ENCODE measurements around the gene RTL10. TPM values are rescaled to one million over a fixed set of nuclear protein-coding genes. Genes with fewer than 3 reads are reported as not detected.

The RTL10 gene
- total RNA-seq, 2 donors from 2014 or later, result 20.6 to 22.2 TPM

DNA sequence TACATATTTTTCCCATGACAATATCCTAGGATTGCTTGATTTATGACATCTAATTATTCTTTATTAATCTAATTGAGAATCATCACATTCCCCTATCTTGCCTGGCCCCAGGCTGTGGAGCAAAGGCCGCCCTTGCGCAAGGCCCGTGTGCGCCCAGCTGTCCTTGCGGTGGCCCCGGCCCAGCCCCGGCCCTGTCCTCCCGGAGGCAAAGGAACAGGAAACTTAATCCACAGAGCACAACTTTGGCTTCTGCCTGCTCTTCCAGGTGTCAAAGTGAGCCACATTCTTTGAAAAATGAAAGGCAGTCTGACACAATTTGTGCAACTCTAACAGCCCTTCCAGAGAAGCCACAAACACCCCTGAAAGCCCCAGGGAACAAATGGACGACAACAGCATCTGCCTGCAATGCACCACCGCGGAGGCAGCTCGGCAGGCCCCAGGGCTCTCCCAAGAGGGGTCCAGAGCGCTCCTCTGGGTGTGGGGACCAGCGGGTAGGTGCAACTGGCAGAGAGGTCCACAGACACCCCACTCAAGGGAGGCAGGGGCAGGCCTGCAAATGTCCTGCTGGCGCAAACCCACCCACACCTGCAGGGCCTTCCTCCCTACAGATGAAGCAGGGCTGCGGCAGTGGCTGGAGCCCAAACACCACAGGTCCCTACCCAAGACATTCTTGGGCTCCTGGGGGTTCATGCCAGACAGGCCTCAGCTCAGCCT is 30.3 kb downstream of the RTL10 start:
- H3K36me3 Mint-ChIP-seq (ENCODE audit: low read depth), result peaks cover 6% of the 10 kb centered on the region
- TF ChIP-seq, protein P1, sequence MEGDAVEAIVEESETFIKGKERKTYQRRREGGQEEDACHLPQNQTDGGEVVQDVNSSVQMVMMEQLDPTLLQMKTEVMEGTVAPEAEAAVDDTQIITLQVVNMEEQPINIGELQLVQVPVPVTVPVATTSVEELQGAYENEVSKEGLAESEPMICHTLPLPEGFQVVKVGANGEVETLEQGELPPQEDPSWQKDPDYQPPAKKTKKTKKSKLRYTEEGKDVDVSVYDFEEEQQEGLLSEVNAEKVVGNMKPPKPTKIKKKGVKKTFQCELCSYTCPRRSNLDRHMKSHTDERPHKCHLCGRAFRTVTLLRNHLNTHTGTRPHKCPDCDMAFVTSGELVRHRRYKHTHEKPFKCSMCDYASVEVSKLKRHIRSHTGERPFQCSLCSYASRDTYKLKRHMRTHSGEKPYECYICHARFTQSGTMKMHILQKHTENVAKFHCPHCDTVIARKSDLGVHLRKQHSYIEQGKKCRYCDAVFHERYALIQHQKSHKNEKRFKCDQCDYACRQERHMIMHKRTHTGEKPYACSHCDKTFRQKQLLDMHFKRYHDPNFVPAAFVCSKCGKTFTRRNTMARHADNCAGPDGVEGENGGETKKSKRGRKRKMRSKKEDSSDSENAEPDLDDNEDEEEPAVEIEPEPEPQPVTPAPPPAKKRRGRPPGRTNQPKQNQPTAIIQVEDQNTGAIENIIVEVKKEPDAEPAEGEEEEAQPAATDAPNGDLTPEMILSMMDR (conservative IDR thresholded peaks at IDR 0.05), result no peak
- no peaks in the 10 kb centered on the region for H3K36me3 ChIP-seq (ENCODE audit: control insufficient read depth, insufficient read depth, low read length)
- no peaks in the 10 kb centered on the region for H3K9me3 Mint-ChIP-seq
- H3K4me1 ChIP-seq (ENCODE audit: control insufficient read depth, insufficient read depth, low read length), result no peaks in the 10 kb centered on the region
- 93 to 96% methylated on average over 14 to 16 of the region's 16 CpGs for WGBS, 2 experiments (ENCODE audit: insufficient coverage in 1 of 2, insufficient read length in 1 of 2)
- peak; percentile 37 for DNase-seq
- H3K9ac ChIP-seq (ENCODE audit: extremely low read depth, low read length, poor library complexity, severe bottlenecking), result no peak overlapping the region
- H3K9me3 ChIP-seq (ENCODE audit: control insufficient read depth, low read length), result peaks cover 8% of the 10 kb centered on the region
- no peaks in the 10 kb centered on the region for H3K27me3 ChIP-seq (ENCODE audit: control insufficient read depth, insufficient read depth, low read length, poor library complexity, severe bottlenecking)
- no peak overlapping the region for H3K4me3 ChIP-seq (ENCODE audit: low read length)
- no peak overlapping the region for H3K4me3 Mint-ChIP-seq
- H3K27ac Mint-ChIP-seq, result no peak overlapping the region
- no peaks in the 10 kb centered on the region for H3K4me1 Mint-ChIP-seq
- no peaks in the 10 kb centered on the region for H3K27me3 Mint-ChIP-seq (ENCODE audit: insufficient read depth)
- H3K27ac ChIP-seq (ENCODE audit: low read depth, low read length), result no peak overlapping the region

DNA sequence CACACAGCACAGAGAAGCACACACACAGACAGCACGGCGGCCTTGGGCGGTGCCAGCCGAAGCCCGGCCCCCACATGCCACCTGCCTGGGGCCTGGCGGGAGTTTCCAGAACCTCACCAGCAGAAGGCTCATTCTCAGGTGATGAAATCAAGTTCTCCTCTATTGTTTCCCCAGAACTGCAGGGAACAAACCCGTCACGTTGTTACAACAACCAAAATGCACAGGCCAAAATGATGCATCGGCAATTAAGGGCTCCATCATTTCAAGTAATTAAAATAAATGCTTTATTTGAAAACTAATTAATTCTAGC is 30.8 kb downstream of the RTL10 start:
- H3K4me1 Mint-ChIP-seq, result no peaks in the 10 kb centered on the region

DNA sequence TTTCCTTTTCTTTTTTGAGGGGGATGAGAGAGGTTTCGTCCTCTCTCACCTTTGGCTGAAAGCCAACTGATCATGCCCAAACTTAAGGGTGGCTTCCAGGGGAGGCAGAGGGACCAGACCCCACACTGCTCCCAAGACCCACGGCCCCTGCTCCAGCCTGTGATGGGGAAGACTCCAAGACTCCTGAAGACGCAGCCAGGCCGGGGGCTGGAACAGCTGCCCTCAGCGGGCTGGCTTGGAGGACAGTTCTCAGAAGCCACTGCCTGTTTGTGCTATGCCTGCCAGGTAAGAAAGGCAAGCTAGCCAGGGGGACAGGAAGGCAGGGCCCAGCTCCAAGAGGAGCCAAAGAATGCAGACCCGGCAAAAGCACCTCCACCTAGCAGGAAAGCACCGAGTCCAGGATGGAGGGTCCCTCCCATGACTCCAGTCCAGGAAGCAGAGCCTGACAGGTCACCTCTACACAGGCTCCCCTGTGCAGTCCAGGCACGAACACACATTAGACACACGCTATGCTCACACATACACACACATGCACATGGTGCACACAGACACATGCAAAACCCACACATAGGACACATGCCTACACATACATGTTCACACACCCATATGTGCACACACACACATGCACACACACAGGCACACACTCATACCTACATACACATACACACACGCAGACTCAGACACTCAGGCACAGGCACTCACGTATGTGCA is 31.3 kb downstream of the RTL10 start:
- peaks cover 6% of the 10 kb centered on the region for H3K36me3 Mint-ChIP-seq (ENCODE audit: low read depth)
- no peaks in the 10 kb centered on the region for H3K27me3 Mint-ChIP-seq (ENCODE audit: insufficient read depth)
- Histone ChIP-seq H3K9me3 (ENCODE audit: control insufficient read depth, low read length) (peaks cover 8% of the 10 kb centered on the region), H3K9ac (ENCODE audit: extremely low read depth, low read length, poor library complexity, severe bottlenecking) (no peak overlapping the region), H3K36me3 (ENCODE audit: control insufficient read depth, insufficient read depth, low read length) (no peaks in the 10 kb centered on the region), H3K27me3 (ENCODE audit: control insufficient read depth, insufficient read depth, low read length, poor library complexity, severe bottlenecking) (no peaks in the 10 kb centered on the region), H3K27ac (ENCODE audit: low read depth, low read length) (no peak overlapping the region), H3K4me1 (ENCODE audit: control insufficient read depth, insufficient read depth, low read length) (no peaks in the 10 kb centered on the region), H3K4me3 (ENCODE audit: low read length) (no peak overlapping the region)
- DNase-seq, result peak; percentile 35
- TF ChIP-seq, protein P1 (conservative IDR thresholded peaks at IDR 0.05), result no peak
- no peak overlapping the region for H3K4me3 Mint-ChIP-seq
- H3K4me1 Mint-ChIP-seq, result no peaks in the 10 kb centered on the region
- no peak overlapping the region for H3K27ac Mint-ChIP-seq
- no peaks in the 10 kb centered on the region for H3K9me3 Mint-ChIP-seq
- WGBS, 2 experiments (ENCODE audit: insufficient coverage in 1 of 2, insufficient read length in 1 of 2), result 83 to 86% methylated on average over 4 to 11 of the region's 11 CpGs

More for the DNA sequence above, 30.8 kb downstream of the RTL10 start:
- H3K4me1 ChIP-seq (ENCODE audit: control insufficient read depth, insufficient read depth, low read length), result no peaks in the 10 kb centered on the region
- H3K4me3 ChIP-seq (ENCODE audit: low read length), result no peak overlapping the region
- TF ChIP-seq, protein P1 (conservative IDR thresholded peaks at IDR 0.05), result no peak
- Mint-ChIP-seq H3K9me3 (no peaks in the 10 kb centered on the region), H3K4me3 (no peak overlapping the region), H3K36me3 (ENCODE audit: low read depth) (peaks cover 6% of the 10 kb centered on the region), H3K27ac (no peak overlapping the region), H3K27me3 (ENCODE audit: insufficient read depth) (no peaks in the 10 kb centered on the region)
- H3K27ac ChIP-seq (ENCODE audit: low read depth, low read length), result no peak overlapping the region
- no peak overlapping the region for H3K9ac ChIP-seq (ENCODE audit: extremely low read depth, low read length, poor library complexity, severe bottlenecking)
- H3K9me3 ChIP-seq (ENCODE audit: control insufficient read depth, low read length), result peaks cover 8% of the 10 kb centered on the region
- 86 to 94% methylated on average over 4 to 9 of the region's 9 CpGs for WGBS, 2 experiments (ENCODE audit: insufficient coverage in 1 of 2, insufficient read length in 1 of 2)
- H3K27me3 ChIP-seq (ENCODE audit: control insufficient read depth, insufficient read depth, low read length, poor library complexity, severe bottlenecking), result no peaks in the 10 kb centered on the region
- DNase-seq, result peak; percentile 38
- no peaks in the 10 kb centered on the region for H3K36me3 ChIP-seq (ENCODE audit: control insufficient read depth, insufficient read depth, low read length)
